Right cardiac atrium (tissue), 5 donors: ENCODE data around the gene RABIF. TPM values are rescaled to one million over a fixed set of nuclear protein-coding genes. Genes with fewer than 3 reads are reported as not detected.
A peak's percentile ranks its signal among the peaks of the same experiment; 100 is the strongest.
"Not testable (repeated sequence)": the region's sequence is repeated elsewhere in the genome, so short reads cannot be mapped to it uniquely, and the experiment has no call there.

Source experiments
- ATAC-seq, 2 donors: fragments of 200-7000 bp; cut with Tn5 transposase; one replicate each; pipeline versions ENCODE4 v1.8.0 to v1.9.1; 2020; ENCODE audit warnings: moderate library complexity in 2 of 2, mild to moderate bottlenecking in 1 of 2
- DNase-seq, 3 donors: peaks; one replicate each; pipeline ENCODE4 v3.0.0-alpha.2; 2020
- H3K27ac ChIP-seq: one replicate; pipeline ENCODE4 v1.5.1; 2013; ENCODE audit warnings: mild to moderate bottlenecking, low read length, control low read depth, moderate library complexity
- H3K27me3 ChIP-seq: one replicate; pipeline ENCODE4 v1.6.1; 2013; ENCODE audit not compliant: control insufficient read depth, insufficient read depth
- H3K4me1 ChIP-seq: one replicate; pipeline ENCODE4 v1.6.1; 2013; ENCODE audit warnings: low read length; ENCODE audit not compliant: control insufficient read depth, insufficient read depth
- H3K4me3 ChIP-seq: one replicate; pipeline ENCODE4 v1.5.1; 2013; ENCODE audit warnings: low read length, control low read depth
- H3K9me3 ChIP-seq: one replicate; pipeline ENCODE4 v1.6.1; 2013; ENCODE audit warnings: low read length; ENCODE audit not compliant: control insufficient read depth
- WGBS: extraction: QIAGEN DNeasy Blood & Tissue Kit; methylation state at CpG from one replicate; pipeline ENCODE4 v1.1.7; 2013; 5-methylcytosine and 5-hydroxymethylcytosine counted together
- intact Hi-C, 4 donors: fragments of 100-400 bp; cut with DNase I; formaldehyde crosslinking; loops; one replicate each; pipeline versions ENCODE4 v1.11.0 to v1.14.0; 2022 to 2023
- polyA plus RNA-seq: library from polyadenylated mRNA; stranded (reverse); fragments of 200-250 nt; gene quantifications from one replicate; pipeline ENCODE4 v1.2.3, GENCODE V29; 2013
- total RNA-seq, 4 donors: library from RNA; stranded (reverse); fragmentation: NEBNext Ultra II Directional; extraction: Animal tissue kit (Norgen Biotek cat#: 25700); gene quantifications; one replicate each; pipeline ENCODE4 v1.2.1, GENCODE V29; 2021
- donor health status: healthy with polysubstance abuse.
- donor health status: DM: no; HTN: yes; CAD: no.
- donor health status: DM: no; HTN: no; CAD: no.
- donor health status: DM: no; HTN: yes; CAD: no; lungs with severe emphysema.
- donor health status: DM: yes; HTN: yes; CAD: no.

Gene RABIF
- total and polyA plus RNA-seq, 5 donors = 4.6 to 6.5 (median 5.7) TPM

GRCh38 chr1:202912476-202912875 is 23.5 kb upstream of the RABIF start:
- DNase-seq, H3K4me1 ChIP-seq, ATAC-seq, H3K4me3 ChIP-seq, intact Hi-C loops, H3K27ac ChIP-seq, H3K9me3 ChIP-seq, H3K27me3 ChIP-seq: not testable (repeated sequence)
- 92% methylated on average over 4 of the region's 4 CpGs for WGBS

GRCh38 chr1:202909494-202909893 is 20.5 kb upstream of the RABIF start:
- DNase-seq = no peak
- Histone ChIP-seq H3K27ac (no peak overlapping the region), H3K9me3 (no peaks in the 10 kb centered on the region), H3K4me1 (no peaks in the 10 kb centered on the region), H3K4me3 (no peak overlapping the region), H3K27me3 (no peaks in the 10 kb centered on the region)
- 76% methylated on average over 1 of the region's 1 CpG for WGBS
- intact Hi-C loops = no loop called here
- no peak for ATAC-seq

GRCh38 chr1:202908998-202909397 is 20.0 kb upstream of the RABIF start:
- Histone ChIP-seq H3K27ac (no peak overlapping the region), H3K27me3 (no peaks in the 10 kb centered on the region), H3K4me3 (no peak overlapping the region), H3K4me1 (no peaks in the 10 kb centered on the region), H3K9me3 (no peaks in the 10 kb centered on the region)
- ATAC-seq (no peak), DNase-seq (no peak)
- WGBS = 94% methylated on average over 6 of the region's 6 CpGs
- intact Hi-C loops = no loop called here

GRCh38 chr1:202905331-202905730 is 16.4 kb upstream of the RABIF start:
- H3K9me3 ChIP-seq = no peaks in the 10 kb centered on the region
- no peak for ATAC-seq
- H3K27me3 ChIP-seq = no peaks in the 10 kb centered on the region
- H3K4me3 ChIP-seq = no peak overlapping the region
- no peak for DNase-seq
- no peaks in the 10 kb centered on the region for H3K4me1 ChIP-seq
- intact Hi-C loops = no loop called here
- WGBS = 71% methylated on average over 4 of the region's 4 CpGs
- no peak overlapping the region for H3K27ac ChIP-seq

- H3K4me1 ChIP-seq, DNase-seq, H3K9me3 ChIP-seq, H3K27ac ChIP-seq, intact Hi-C loops, ATAC-seq, H3K4me3 ChIP-seq, H3K27me3 ChIP-seq: not testable (repeated sequence)
- WGBS = 93% methylated on average over 5 of the region's 5 CpGs
These were observed 14.9 kb upstream of the RABIF start for GRCh38 chr1:202903808-202904207.

GRCh38 chr1:202901555-202901954 is 12.6 kb upstream of the RABIF start:
- ATAC-seq = no peak
- WGBS = 92% methylated on average over 4 of the region's 4 CpGs
- Histone ChIP-seq H3K9me3 (no peaks in the 10 kb centered on the region), H3K4me3 (no peak overlapping the region), H3K4me1 (no peaks in the 10 kb centered on the region), H3K27me3 (no peaks in the 10 kb centered on the region), H3K27ac (no peak overlapping the region)
- no peak for DNase-seq
- intact Hi-C loops = no loop called here

GRCh38 chr1:202892501-202892900 is 3.6 kb upstream of the RABIF start:
- WGBS = 95% methylated on average over 7 of the region's 7 CpGs
- ATAC-seq (no peak), DNase-seq (no peak)
- Histone ChIP-seq H3K27me3 (no peaks in the 10 kb centered on the region), H3K4me3 (no peak overlapping the region), H3K27ac (no peak overlapping the region), H3K4me1 (no peaks in the 10 kb centered on the region), H3K9me3 (no peaks in the 10 kb centered on the region)
- intact Hi-C loops = no loop called here

GRCh38 chr1:202890392-202890791 is 1.4 kb upstream of the RABIF start:
- no peaks in the 10 kb centered on the region for H3K9me3 ChIP-seq
- intact Hi-C loops = no loop called here
- ATAC-seq (no peak), DNase-seq (no peak)
- H3K27ac ChIP-seq = no peak overlapping the region
- WGBS = 76% methylated on average over 4 of the region's 4 CpGs
- H3K4me3 ChIP-seq = no peak overlapping the region
- no peaks in the 10 kb centered on the region for H3K27me3 ChIP-seq
- H3K4me1 ChIP-seq = no peaks in the 10 kb centered on the region

GRCh38 chr1:202888221-202888530 is 773 bp downstream of the RABIF start:
- Histone ChIP-seq H3K4me3 (peak overlapping the region; percentile 89), H3K27me3 (no peaks in the 10 kb centered on the region), H3K4me1 (no peaks in the 10 kb centered on the region), H3K27ac (peak overlapping the region; percentile 93), H3K9me3 (no peaks in the 10 kb centered on the region)
- DNase-seq (no peak), ATAC-seq (no peak)
- intact Hi-C loops = loop anchor here in 2 of 4 donors (5.0 kb wide), 1 partner anchor 76 kb away; the partner anchor contains the start of gene PCAT6 (in 2 of the 2)
- 2% methylated on average over 10 of the region's 10 CpGs for WGBS

- Histone ChIP-seq H3K9me3 (no peaks in the 10 kb centered on the region), H3K27ac (no peak overlapping the region), H3K4me3 (no peak overlapping the region), H3K4me1 (no peaks in the 10 kb centered on the region), H3K27me3 (no peaks in the 10 kb centered on the region)
- no peak for ATAC-seq
- DNase-seq = no peak
- WGBS = 92% methylated on average over 10 of the region's 10 CpGs
- intact Hi-C loops = no loop called here
These were observed 7.9 kb downstream of the RABIF start for GRCh38 chr1:202880961-202881460.

GRCh38 chr1:202880062-202880461 is 8.9 kb downstream of the RABIF start:
- ATAC-seq (no peak), DNase-seq (no peak)
- intact Hi-C loops = no loop called here
- H3K27ac ChIP-seq = no peak overlapping the region
- no peaks in the 10 kb centered on the region for H3K9me3 ChIP-seq
- no peaks in the 10 kb centered on the region for H3K4me1 ChIP-seq
- H3K27me3 ChIP-seq = no peaks in the 10 kb centered on the region
- no peak overlapping the region for H3K4me3 ChIP-seq

GRCh38 chr1:202879128-202879527 is 9.8 kb downstream of the RABIF start:
- intact Hi-C loops = no loop called here
- no peaks in the 10 kb centered on the region for H3K27me3 ChIP-seq
- no peak overlapping the region for H3K27ac ChIP-seq
- H3K4me1 ChIP-seq = no peaks in the 10 kb centered on the region
- no peaks in the 10 kb centered on the region for H3K9me3 ChIP-seq
- no peak for DNase-seq
- no peak for ATAC-seq
- no peak overlapping the region for H3K4me3 ChIP-seq
- WGBS = 92% methylated on average over 1 of the region's 1 CpG
